ENCODE results near the gene PRKX. TPM values are rescaled to one million over a fixed set of nuclear protein-coding genes. Genes with fewer than 3 reads are reported as not detected.
"Not testable (repeated sequence)": the region's sequence is repeated elsewhere in the genome, so short reads cannot be mapped to it uniquely, and the experiment has no call there.

The PRKX gene
- total RNA-seq, 2 donors from 2014 or later, result 8.6 to 11.2 TPM

DNA sequence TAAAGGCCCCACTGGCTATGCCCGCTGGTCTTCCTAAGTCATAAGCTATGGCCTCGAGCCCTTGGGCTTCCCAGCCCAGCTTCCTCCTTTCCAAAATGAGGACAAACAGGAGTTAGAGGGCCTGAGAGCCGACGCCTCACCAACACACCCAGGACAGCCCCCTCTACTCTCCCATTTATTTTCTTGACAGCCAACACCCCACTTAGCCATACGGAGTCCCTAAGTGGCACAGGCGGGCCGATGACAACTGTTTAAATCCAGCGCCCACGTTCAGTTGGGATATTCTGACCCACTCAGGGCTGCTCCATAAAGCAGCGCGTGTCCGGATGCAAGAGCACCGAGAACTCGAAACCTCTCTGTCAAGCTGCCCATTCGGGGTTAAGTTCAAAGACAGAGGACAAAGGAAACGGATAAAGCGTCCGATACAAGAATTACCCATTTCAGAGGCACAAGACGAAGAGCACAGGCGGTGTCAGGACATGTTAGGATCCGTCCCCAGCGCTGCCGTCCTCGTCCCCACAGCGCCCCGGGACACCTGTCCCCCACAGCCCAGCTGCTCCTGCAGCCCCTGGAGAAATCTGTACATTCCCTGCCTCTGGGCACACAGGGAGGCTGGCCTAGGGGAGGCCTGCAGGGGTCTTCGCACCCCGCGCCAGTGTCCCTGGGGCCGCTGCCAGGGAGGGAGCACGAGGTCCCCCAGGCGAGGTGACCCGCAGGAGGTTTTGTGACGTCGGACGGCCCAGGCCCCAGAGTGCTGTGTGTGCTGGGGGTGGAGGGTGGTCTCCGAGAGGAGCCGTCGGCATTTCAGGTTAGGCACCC lies 1.2 kb downstream of the PRKX start:
- intact Hi-C loops (cut with DNase I), result no loop called here
- Histone ChIP-seq H3K36me3 (replicated peaks in 1 of 2; ENCODE audit: insufficient read depth in 1 of 2, low read depth in 2 of 2) (no peaks in the 10 kb centered on the region), H3K9me3 (no peaks in the 10 kb centered on the region), H3K27ac (peak overlapping the region in 3 of 4 donors; percentile 53 to 66 (median 58)), H3K27me3 (no peaks in the 10 kb centered on the region), H3K4me1 (no peaks in the 10 kb centered on the region), H3K4me3 (peak overlapping the region; percentile 21 to 39)
- 31 to 53% methylated on average over 2 to 23 of the region's 39 CpGs for WGBS, 2 donors
- peak in 3 of 4 donors; percentile 6 to 9 (median 9) for DNase-seq
- no peak for TF ChIP-seq POLR2A (IDR thresholded peaks at IDR 0.05)
- TF ChIP-seq, protein P1, sequence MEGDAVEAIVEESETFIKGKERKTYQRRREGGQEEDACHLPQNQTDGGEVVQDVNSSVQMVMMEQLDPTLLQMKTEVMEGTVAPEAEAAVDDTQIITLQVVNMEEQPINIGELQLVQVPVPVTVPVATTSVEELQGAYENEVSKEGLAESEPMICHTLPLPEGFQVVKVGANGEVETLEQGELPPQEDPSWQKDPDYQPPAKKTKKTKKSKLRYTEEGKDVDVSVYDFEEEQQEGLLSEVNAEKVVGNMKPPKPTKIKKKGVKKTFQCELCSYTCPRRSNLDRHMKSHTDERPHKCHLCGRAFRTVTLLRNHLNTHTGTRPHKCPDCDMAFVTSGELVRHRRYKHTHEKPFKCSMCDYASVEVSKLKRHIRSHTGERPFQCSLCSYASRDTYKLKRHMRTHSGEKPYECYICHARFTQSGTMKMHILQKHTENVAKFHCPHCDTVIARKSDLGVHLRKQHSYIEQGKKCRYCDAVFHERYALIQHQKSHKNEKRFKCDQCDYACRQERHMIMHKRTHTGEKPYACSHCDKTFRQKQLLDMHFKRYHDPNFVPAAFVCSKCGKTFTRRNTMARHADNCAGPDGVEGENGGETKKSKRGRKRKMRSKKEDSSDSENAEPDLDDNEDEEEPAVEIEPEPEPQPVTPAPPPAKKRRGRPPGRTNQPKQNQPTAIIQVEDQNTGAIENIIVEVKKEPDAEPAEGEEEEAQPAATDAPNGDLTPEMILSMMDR (IDR thresholded peaks at IDR 0.05), result no peak
- ATAC-seq, result no peak

DNA sequence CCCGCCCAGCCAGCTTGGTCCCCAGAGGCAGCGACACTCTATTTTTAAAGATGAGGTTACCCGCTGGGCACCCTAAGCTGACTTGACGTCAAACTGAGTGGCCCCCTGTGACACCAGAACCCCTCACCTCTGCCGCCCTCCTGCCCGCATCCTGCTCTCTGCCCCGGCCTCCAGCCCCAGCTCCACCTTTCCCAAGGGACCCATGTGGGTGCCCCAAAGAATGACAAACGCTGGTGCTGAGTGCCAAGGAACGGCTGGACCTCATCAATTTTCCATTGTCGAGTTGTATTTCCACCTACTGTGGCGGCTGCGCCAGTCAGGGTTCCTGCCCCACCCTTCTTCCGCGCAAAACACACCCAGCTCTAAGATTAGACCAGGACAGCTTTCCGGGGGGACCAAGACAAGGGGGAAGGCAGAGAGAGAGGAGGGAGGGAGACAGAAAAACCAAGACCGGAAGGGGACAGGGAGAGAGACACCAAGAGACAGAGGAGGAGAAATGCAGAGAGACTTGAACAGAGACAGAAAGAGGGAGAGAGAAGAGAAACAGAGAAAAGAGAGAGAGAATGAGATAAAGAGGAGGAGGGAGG lies 2.0 kb downstream of the PRKX start:
- no peak for ATAC-seq
- Histone ChIP-seq H3K9me3 (no peaks in the 10 kb centered on the region), H3K27ac (peak overlapping the region in 2 of 4 donors; percentile 53 to 66), H3K27me3 (no peaks in the 10 kb centered on the region), H3K4me1 (no peaks in the 10 kb centered on the region), H3K4me3 (no peak overlapping the region), H3K36me3 (replicated peaks in 1 of 2; ENCODE audit: insufficient read depth in 1 of 2, low read depth in 2 of 2) (no peaks in the 10 kb centered on the region)
- intact Hi-C loops (cut with DNase I), result no loop called here
- DNase-seq, result peak in 1 of 4 donors; percentile 6
- TF ChIP-seq, protein P1 (IDR thresholded peaks at IDR 0.05), result no peak
- TF ChIP-seq POLR2A (IDR thresholded peaks at IDR 0.05), result no peak
- WGBS, 2 donors, result 47 to 70% methylated on average over 6 to 7 of the region's 16 CpGs

DNA sequence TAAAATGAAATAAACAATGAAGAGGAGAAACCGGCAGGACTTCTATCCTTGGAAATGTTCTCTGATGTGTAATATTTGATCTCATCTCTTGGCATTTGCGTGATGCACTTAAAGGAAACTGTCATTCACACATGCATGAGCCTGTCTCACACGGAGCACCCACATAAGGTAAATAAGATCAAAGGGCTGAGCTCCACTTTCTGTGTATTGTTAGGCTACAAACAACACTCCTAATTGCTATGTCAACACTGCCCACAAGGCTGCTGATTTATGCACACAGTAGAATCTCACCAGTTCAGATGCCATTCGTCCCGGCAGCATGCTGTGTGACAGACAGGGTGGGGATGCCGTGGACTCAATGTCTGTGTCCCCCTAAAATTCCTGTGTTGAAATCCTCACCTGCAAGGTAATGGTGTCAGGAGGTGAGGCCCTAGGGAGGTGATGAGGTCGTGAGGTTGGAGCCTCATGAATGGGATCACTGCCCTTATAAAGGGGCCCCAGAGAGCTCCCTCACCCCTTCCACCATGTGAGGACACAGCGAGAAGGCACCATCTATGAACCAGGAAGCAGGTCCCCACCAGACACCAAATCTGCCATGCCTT lies 5.7 kb downstream of the PRKX start:
- H3K9me3 ChIP-seq; intact Hi-C loops (cut with DNase I); H3K27ac ChIP-seq; DNase-seq; ATAC-seq; H3K4me1 ChIP-seq; H3K36me3 ChIP-seq (replicated peaks in 1 of 2; ENCODE audit: insufficient read depth in 1 of 2, low read depth in 2 of 2); H3K4me3 ChIP-seq; H3K27me3 ChIP-seq: not testable (repeated sequence)
- WGBS, 2 donors, result 40 to 94% methylated on average over 2 to 7 of the region's 8 CpGs

DNA sequence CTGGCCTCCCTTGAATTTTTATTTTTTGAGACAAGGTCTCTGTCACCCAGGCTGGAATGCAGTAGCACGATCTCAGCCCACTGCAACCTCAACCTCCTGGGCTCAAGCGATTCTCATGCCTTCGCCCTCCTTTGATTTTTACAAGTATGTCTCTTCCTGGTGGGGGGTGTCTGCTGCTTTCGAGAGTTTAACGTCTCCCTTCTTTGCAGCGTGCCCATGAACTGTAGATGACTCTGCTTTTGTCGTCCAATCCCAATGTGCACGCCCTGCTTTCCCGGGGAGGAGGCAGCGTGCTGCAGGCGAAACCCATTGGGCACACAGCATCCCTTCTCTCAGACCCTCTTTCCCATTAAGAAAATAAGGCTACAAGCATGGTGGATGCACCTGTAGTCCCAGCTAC lies 7.0 kb downstream of the PRKX start:
- intact Hi-C loops (cut with DNase I), result no loop called here
- H3K9me3 ChIP-seq, result no peaks in the 10 kb centered on the region
- H3K27ac ChIP-seq, result no peak overlapping the region
- 92 to 98% methylated on average over 6 to 11 of the region's 11 CpGs for WGBS, 2 donors
- H3K4me1 ChIP-seq, result no peaks in the 10 kb centered on the region
- no peaks in the 10 kb centered on the region for H3K36me3 ChIP-seq (replicated peaks in 1 of 2; ENCODE audit: insufficient read depth in 1 of 2, low read depth in 2 of 2)
- TF ChIP-seq POLR2A (IDR thresholded peaks at IDR 0.05), result no peak
- TF ChIP-seq, protein P1 (IDR thresholded peaks at IDR 0.05), result no peak
- no peak overlapping the region for H3K4me3 ChIP-seq
- DNase-seq, result no peak
- no peak for ATAC-seq
- no peaks in the 10 kb centered on the region for H3K27me3 ChIP-seq

DNA sequence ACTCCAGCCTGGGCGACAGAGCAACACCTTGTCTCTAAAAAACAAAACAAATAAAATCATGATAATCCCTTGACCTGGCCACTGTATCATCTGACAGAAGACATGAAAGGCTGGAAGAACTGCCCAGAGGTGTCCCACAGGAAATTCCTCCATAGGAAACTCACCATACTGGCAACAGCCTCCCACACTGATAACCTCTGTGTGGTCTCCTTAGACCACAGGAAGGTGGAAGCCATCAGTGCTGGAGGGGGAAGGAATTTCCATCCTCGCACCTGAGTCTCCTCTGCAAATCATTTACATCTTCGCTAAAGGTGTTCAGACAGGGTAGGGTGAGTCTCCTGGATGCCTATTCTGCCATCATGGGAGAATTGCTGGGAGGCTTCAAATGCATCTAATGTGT lies 10.2 kb downstream of the PRKX start:
- ATAC-seq; H3K4me1 ChIP-seq; intact Hi-C loops (cut with DNase I); H3K4me3 ChIP-seq; H3K36me3 ChIP-seq (replicated peaks in 1 of 2; ENCODE audit: insufficient read depth in 1 of 2, low read depth in 2 of 2); H3K9me3 ChIP-seq; H3K27me3 ChIP-seq; H3K27ac ChIP-seq; DNase-seq: not testable (repeated sequence)
- 74 to 92% methylated on average over 3 of the region's 3 CpGs for WGBS, 2 donors

DNA sequence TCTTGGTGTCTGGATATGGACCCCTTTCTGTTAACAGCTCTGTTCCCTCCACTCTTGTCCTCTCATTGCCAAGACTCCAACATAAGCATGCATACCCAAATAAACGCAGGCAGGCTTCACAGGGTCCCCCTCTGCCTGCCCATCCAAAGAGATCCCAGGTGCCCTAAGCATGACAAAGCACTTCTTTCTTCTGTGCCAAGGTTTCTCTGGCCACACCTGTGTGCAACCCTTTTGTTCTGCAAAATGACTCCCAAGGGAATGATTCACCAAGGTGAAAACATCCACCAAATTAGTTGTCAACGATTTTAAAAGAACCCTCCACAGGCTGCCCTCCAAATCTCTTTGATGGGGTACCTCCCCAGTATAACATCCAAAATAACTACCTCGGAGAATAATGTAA lies 11.4 kb downstream of the PRKX start:
- WGBS, 2 donors, result 43 to 67% methylated on average over 1 to 3 of the region's 3 CpGs
- H3K27ac ChIP-seq; H3K4me3 ChIP-seq; H3K4me1 ChIP-seq; ATAC-seq; intact Hi-C loops (cut with DNase I); DNase-seq; H3K27me3 ChIP-seq; H3K9me3 ChIP-seq; H3K36me3 ChIP-seq (replicated peaks in 1 of 2; ENCODE audit: insufficient read depth in 1 of 2, low read depth in 2 of 2): not testable (repeated sequence)

DNA sequence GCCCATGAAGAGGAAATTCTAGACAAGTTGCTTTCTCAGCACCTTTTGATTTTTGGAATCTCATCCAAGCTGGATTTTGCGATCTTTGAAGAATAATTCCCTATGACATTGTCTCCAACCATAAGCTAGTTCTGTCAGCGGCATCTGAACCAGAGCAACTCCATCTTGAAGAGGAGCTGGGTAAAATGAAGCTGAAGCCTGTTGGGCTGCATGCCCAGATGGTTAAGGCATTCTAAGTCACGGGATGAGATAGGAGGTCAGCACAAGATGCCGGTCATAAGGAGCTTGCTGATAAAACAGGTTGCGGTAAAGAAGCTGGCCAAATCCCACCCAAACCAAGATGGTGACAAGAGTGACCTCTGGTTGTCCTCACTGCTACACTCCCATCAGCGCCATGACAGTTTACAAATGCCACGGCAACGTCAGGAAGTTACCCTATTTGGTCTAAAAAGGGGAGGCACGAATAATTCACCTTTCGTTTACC lies 12.0 kb downstream of the PRKX start:
- 97 to 100% methylated on average over 6 to 10 of the region's 10 CpGs for WGBS, 2 donors
- ATAC-seq; DNase-seq; H3K27me3 ChIP-seq; intact Hi-C loops (cut with DNase I); H3K36me3 ChIP-seq (replicated peaks in 1 of 2; ENCODE audit: insufficient read depth in 1 of 2, low read depth in 2 of 2); H3K4me3 ChIP-seq; H3K4me1 ChIP-seq; H3K27ac ChIP-seq; H3K9me3 ChIP-seq: not testable (repeated sequence)
